GM18870 (cell line): ENCODE measurements around the gene C16orf89.
"Not testable (repeated sequence)": the region's sequence is repeated elsewhere in the genome, so short reads cannot be mapped to it uniquely, and the experiment has no call there.

Experiments used
- ATAC-seq: cut with Tn5 transposase; IDR thresholded peaks from one replicate; pipeline ENCODE4 v1.9.1; 2021; ENCODE audit warnings: moderate library complexity; ENCODE audit not compliant: unreplicated experiment

Gene C16orf89

GRCh38 chr16:5062790-5063765 lies 2.7 kb downstream of the C16orf89 start:
- no peak for ATAC-seq

GRCh38 chr16:5062051-5062450 lies 3.7 kb downstream of the C16orf89 start:
- ATAC-seq = no peak

- ATAC-seq = no peak
Observed at GRCh38 chr16:5060073-5060641, 5.6 kb downstream of the C16orf89 start.

- no peak for ATAC-seq
Observed at GRCh38 chr16:5059386-5060072, 6.2 kb downstream of the C16orf89 start.

GRCh38 chr16:5058476-5058875 lies 7.3 kb downstream of the C16orf89 start:
- no peak for ATAC-seq

GRCh38 chr16:5056352-5056751 lies 9.4 kb downstream of the C16orf89 start:
- ATAC-seq = no peak

- ATAC-seq = no peak
Observed at GRCh38 chr16:5054876-5055865, 10.6 kb downstream of the C16orf89 start.

- no peak for ATAC-seq
Observed at GRCh38 chr16:5046914-5047313, 18.8 kb downstream of the C16orf89 start.

GRCh38 chr16:5045499-5046115 lies 20.1 kb downstream of the C16orf89 start:
- ATAC-seq = no peak

- not testable (repeated sequence) for ATAC-seq
Observed at GRCh38 chr16:5044581-5044980, 21.2 kb downstream of the C16orf89 start.

GRCh38 chr16:5044011-5044540 lies 21.7 kb downstream of the C16orf89 start:
- no peak for ATAC-seq

- ATAC-seq = no peak
Observed at GRCh38 chr16:5042574-5043171, 23.1 kb downstream of the C16orf89 start.

GRCh38 chr16:5041600-5042133 lies 24.1 kb downstream of the C16orf89 start:
- no peak for ATAC-seq

- ATAC-seq = no peak
Observed at GRCh38 chr16:5040451-5040850, 25.3 kb downstream of the C16orf89 start.

- ATAC-seq = no peak
Observed at GRCh38 chr16:5036228-5037156, 29.3 kb downstream of the C16orf89 start.

GRCh38 chr16:5035909-5036227 lies 29.9 kb downstream of the C16orf89 start:
- ATAC-seq = no peak

GRCh38 chr16:5034167-5034523 lies 31.6 kb downstream of the C16orf89 start:
- no peak for ATAC-seq
